CD4-positive, alpha-beta T cell treated with Interleukin-15 for 4 hours (primary cell): ENCODE measurements around the gene XRCC4.
"Not testable (repeated sequence)": the region's sequence is repeated elsewhere in the genome, so short reads cannot be mapped to it uniquely, and the experiment has no call there.

Experiments used
- DNase-seq: peaks from one replicate; pipeline ENCODE4 v3.0.0-alpha.2; 2020; ENCODE audit warnings: low spot score

The XRCC4 gene

GRCh38 chr5:83353774-83354173, 276.4 kb downstream of the XRCC4 start:
- DNase-seq = no peak

- DNase-seq = no peak
Observed at GRCh38 chr5:83354958-83355357, 277.6 kb downstream of the XRCC4 start.

- not testable (repeated sequence) for DNase-seq
Observed at GRCh38 chr5:83355482-83356014, 278.2 kb downstream of the XRCC4 start.

- no peak for DNase-seq
Observed at GRCh38 chr5:83357621-83358231, 280.4 kb downstream of the XRCC4 start.

- DNase-seq = no peak
Observed at GRCh38 chr5:83360573-83360972, 283.2 kb downstream of the XRCC4 start.

- DNase-seq = no peak
Observed at GRCh38 chr5:83362526-83362925, 285.2 kb downstream of the XRCC4 start.

GRCh38 chr5:83363111-83363885, 286.0 kb downstream of the XRCC4 start:
- DNase-seq = no peak

GRCh38 chr5:83363886-83364275, 286.5 kb downstream of the XRCC4 start:
- no peak for DNase-seq

- DNase-seq = no peak
Observed at GRCh38 chr5:83364312-83365299, 287.3 kb downstream of the XRCC4 start.

GRCh38 chr5:83368319-83368718, 291.0 kb downstream of the XRCC4 start:
- DNase-seq = no peak

- no peak for DNase-seq
Observed at GRCh38 chr5:83368835-83369234, 291.5 kb downstream of the XRCC4 start.

- no peak for DNase-seq
Observed at GRCh38 chr5:83370957-83371356, 293.6 kb downstream of the XRCC4 start.

- no peak for DNase-seq
Observed at GRCh38 chr5:83371726-83372125, 294.4 kb downstream of the XRCC4 start.

- DNase-seq = no peak
Observed at GRCh38 chr5:83374547-83374946, 297.2 kb downstream of the XRCC4 start.

- no peak for DNase-seq
Observed at GRCh38 chr5:83375049-83375745, 297.9 kb downstream of the XRCC4 start.

GRCh38 chr5:83376461-83376860, 299.1 kb downstream of the XRCC4 start:
- DNase-seq = no peak

GRCh38 chr5:83377131-83377865, 300.0 kb downstream of the XRCC4 start:
- DNase-seq = no peak

- no peak for DNase-seq
Observed at GRCh38 chr5:83378624-83379289, 301.4 kb downstream of the XRCC4 start.

GRCh38 chr5:83385812-83386211, 308.5 kb downstream of the XRCC4 start:
- DNase-seq = no peak

- DNase-seq = no peak
Observed at GRCh38 chr5:83387041-83387440, 309.7 kb downstream of the XRCC4 start.
